Measurements from ENCODE around the gene GRK3.

The GRK3 gene

GRCh38 chr22:25765801-25766200, 201.3 kb downstream of the GRK3 start:
- Mint-ChIP-seq H3K9me3 (peaks cover 5 to 14% of the 10 kb centered on the region in 2 donors), H3K36me3 (ENCODE audit: insufficient read depth) (peaks cover 4% of the 10 kb centered on the region), H3K4me1 (ENCODE audit: low read depth in 2 of 2) (no peaks in the 10 kb centered on the region), H3K27me3 (peaks cover 11 to 30% of the 10 kb centered on the region in 2 donors), H3K27ac (no peak overlapping the region), H3K4me3 (no peak overlapping the region)
- ATAC-seq (replicated peaks) (no peak), DNase-seq (no peak)

GRCh38 chr22:25766418-25766817, 201.9 kb downstream of the GRK3 start:
- DNase-seq (no peak), ATAC-seq (replicated peaks) (no peak)
- Mint-ChIP-seq H3K4me1 (ENCODE audit: low read depth in 2 of 2) (no peaks in the 10 kb centered on the region), H3K27ac (no peak overlapping the region), H3K4me3 (no peak overlapping the region), H3K36me3 (ENCODE audit: insufficient read depth) (peaks cover 4% of the 10 kb centered on the region), H3K9me3 (peaks cover 5 to 14% of the 10 kb centered on the region in 2 donors), H3K27me3 (peaks cover 11 to 30% of the 10 kb centered on the region in 2 donors)

- Mint-ChIP-seq H3K27me3 (peaks cover 16 to 45% of the 10 kb centered on the region in 2 donors), H3K27ac (no peak overlapping the region), H3K9me3 (peaks cover 5 to 14% of the 10 kb centered on the region in 2 donors), H3K36me3 (ENCODE audit: insufficient read depth) (peaks cover 4% of the 10 kb centered on the region), H3K4me1 (ENCODE audit: low read depth in 2 of 2) (peaks cover 5% of the 10 kb centered on the region in 2 donors), H3K4me3 (no peak overlapping the region)
- no peak for ATAC-seq (replicated peaks)
- no peak for DNase-seq
These were observed 205.9 kb downstream of the GRK3 start for GRCh38 chr22:25770333-25770732.

GRCh38 chr22:25772288-25772687, 207.8 kb downstream of the GRK3 start:
- H3K27ac Mint-ChIP-seq = no peak overlapping the region
- H3K4me1 Mint-ChIP-seq (ENCODE audit: low read depth in 2 of 2) = peaks cover 5% of the 10 kb centered on the region in 2 donors
- no peak for DNase-seq
- peaks cover 16 to 52% of the 10 kb centered on the region in 2 donors for H3K27me3 Mint-ChIP-seq
- no peaks in the 10 kb centered on the region for H3K9me3 Mint-ChIP-seq
- H3K4me3 Mint-ChIP-seq = no peak overlapping the region
- no peak for ATAC-seq (replicated peaks)
- H3K36me3 Mint-ChIP-seq (ENCODE audit: insufficient read depth) = peaks cover 4% of the 10 kb centered on the region

- H3K4me3 Mint-ChIP-seq = no peak overlapping the region
These were observed 210.1 kb downstream of the GRK3 start for GRCh38 chr22:25774575-25775026.

GRCh38 chr22:25775531-25775930, 211.1 kb downstream of the GRK3 start:
- Mint-ChIP-seq H3K27ac (no peak overlapping the region), H3K36me3 (ENCODE audit: insufficient read depth) (no peaks in the 10 kb centered on the region), H3K27me3 (peaks cover 5 to 52% of the 10 kb centered on the region in 2 donors), H3K4me1 (ENCODE audit: low read depth in 2 of 2) (peaks cover 5% of the 10 kb centered on the region in 2 donors), H3K4me3 (no peak overlapping the region), H3K9me3 (no peaks in the 10 kb centered on the region)
- ATAC-seq (replicated peaks) (no peak), DNase-seq (no peak)

More at GRCh38 chr22:25774575-25775026, 210.1 kb downstream of the GRK3 start:
- H3K4me1 Mint-ChIP-seq (ENCODE audit: low read depth in 2 of 2) = peaks cover 5% of the 10 kb centered on the region in 2 donors
- no peak for DNase-seq
- no peak for ATAC-seq (replicated peaks)
- no peaks in the 10 kb centered on the region for H3K36me3 Mint-ChIP-seq (ENCODE audit: insufficient read depth)
- no peaks in the 10 kb centered on the region for H3K9me3 Mint-ChIP-seq
- H3K27me3 Mint-ChIP-seq = peaks cover 5 to 47% of the 10 kb centered on the region in 2 donors
- H3K27ac Mint-ChIP-seq = no peak overlapping the region

- Mint-ChIP-seq H3K27ac (no peak overlapping the region), H3K9me3 (no peaks in the 10 kb centered on the region), H3K36me3 (ENCODE audit: insufficient read depth) (no peaks in the 10 kb centered on the region), H3K4me1 (ENCODE audit: low read depth in 2 of 2) (peaks cover 5% of the 10 kb centered on the region in 2 donors), H3K4me3 (no peak overlapping the region), H3K27me3 (peaks cover 5 to 52% of the 10 kb centered on the region in 2 donors)
- ATAC-seq (replicated peaks) (no peak), DNase-seq (no peak)
These were observed 212.9 kb downstream of the GRK3 start for GRCh38 chr22:25777411-25777810.

- no peaks in the 10 kb centered on the region for H3K9me3 Mint-ChIP-seq
- no peak for ATAC-seq (replicated peaks)
- peaks cover 3% of the 10 kb centered on the region in 2 donors for H3K4me1 Mint-ChIP-seq (ENCODE audit: low read depth in 2 of 2)
- no peak overlapping the region for H3K4me3 Mint-ChIP-seq
- H3K27ac Mint-ChIP-seq = no peak overlapping the region
- H3K27me3 Mint-ChIP-seq = peaks cover 4 to 52% of the 10 kb centered on the region in 2 donors
- no peaks in the 10 kb centered on the region for H3K36me3 Mint-ChIP-seq (ENCODE audit: insufficient read depth)
- no peak for DNase-seq
These were observed 213.4 kb downstream of the GRK3 start for GRCh38 chr22:25777870-25778269.

Measured in effector memory CD8-positive, alpha-beta T cell (primary cell).